GM23248 (cell line): Measurements from ENCODE around the gene HBG1. TPM values are rescaled to one million over a fixed set of nuclear protein-coding genes. Genes with fewer than 3 reads are reported as not detected.

Experiments
- DNase-seq: peaks from one replicate; pipeline ENCODE4 v3.0.0-alpha.2; 2015
- H2AFZ ChIP-seq: fragments of 200-600 bp; sonication (generic); 2 replicates; pipeline ENCODE4 v1.6.1; 2016; ENCODE audit warnings: antibody characterized with exemption
- H3F3A ChIP-seq: fragments of 200-600 bp; sonication (generic); 2 replicates; pipeline ENCODE4 v1.6.1; 2016; ENCODE audit warnings: mild to moderate bottlenecking, antibody characterized with exemption, mixed run types; ENCODE audit not compliant: insufficient read depth
- H3K27ac ChIP-seq: fragments of 200-600 bp; sonication (generic); 2 replicates; pipeline ENCODE4 v1.5.1; 2016; ENCODE audit warnings: mild to moderate bottlenecking
- H3K27me3 ChIP-seq: fragments of 200-600 bp; sonication (generic); replicated peaks from 2 replicates; pipeline ENCODE4 v1.6.1; 2016; ENCODE audit warnings: mild to moderate bottlenecking; ENCODE audit not compliant: insufficient read depth
- H3K36me3 ChIP-seq: fragments of 200-600 bp; sonication (generic); 2 replicates; pipeline ENCODE4 v1.6.1; 2016; ENCODE audit warnings: low read depth, mild to moderate bottlenecking
- H3K4me1 ChIP-seq: fragments of 200-600 bp; sonication (generic); 2 replicates; pipeline ENCODE4 v1.6.1; 2016; ENCODE audit warnings: mild to moderate bottlenecking; ENCODE audit not compliant: insufficient read depth
- H3K4me2 ChIP-seq: fragments of 200-600 bp; sonication (generic); one replicate; pipeline ENCODE4 v1.6.1; 2016; ENCODE audit warnings: mild to moderate bottlenecking; ENCODE audit not compliant: unreplicated experiment
- H3K4me3 ChIP-seq: fragments of 200-600 bp; sonication (generic); 2 replicates; pipeline ENCODE4 v1.5.1; 2016; ENCODE audit warnings: mild to moderate bottlenecking
- H3K79me2 ChIP-seq: fragments of 200-600 bp; sonication (generic); 2 replicates; pipeline ENCODE4 v1.6.1; 2016; ENCODE audit warnings: mild to moderate bottlenecking; ENCODE audit not compliant: insufficient read depth
- H3K9ac ChIP-seq: fragments of 200-600 bp; sonication (generic); 2 replicates; pipeline ENCODE4 v1.6.1; 2016; ENCODE audit warnings: mild to moderate bottlenecking
- H3K9me2 ChIP-seq: fragments of 200-600 bp; sonication (generic); 2 replicates; pipeline ENCODE4 v1.6.1; 2016; ENCODE audit warnings: mixed run types, mild to moderate bottlenecking, moderate library complexity; ENCODE audit not compliant: insufficient read depth
- H3K9me3 ChIP-seq: fragments of 200-600 bp; sonication (generic); one replicate; pipeline ENCODE4 v1.6.1; 2017; ENCODE audit warnings: low read depth
- H4K20me1 ChIP-seq: fragments of 200-600 bp; sonication (generic); 2 replicates; pipeline ENCODE4 v1.6.0; 2016; ENCODE audit not compliant: insufficient read depth
- EZH2 ChIP-seq: fragments of 200-600 bp; sonication (generic); IDR thresholded peaks from 2 replicates; pipeline ENCODE4 v1.6.1; 2018; ENCODE audit warnings: antibody characterized with exemption, mild to moderate bottlenecking; ENCODE audit not compliant: insufficient read depth, poor library complexity, severe bottlenecking
- EZH2phosphoT487 ChIP-seq: fragments of 200-600 bp; sonication (generic); IDR thresholded peaks from 2 replicates; pipeline ENCODE4 v1.6.1; 2018; ENCODE audit warnings: antibody characterized with exemption, moderate library complexity, mild to moderate bottlenecking, low read depth; ENCODE audit not compliant: insufficient read depth
- WGBS, 2 experiments: methylation state at CpG; one replicate each; pipeline ENCODE4 v1.1.6; 2015 to 2017; ENCODE audit warnings: low lambda C conversion rate in 2 of 2, low coverage in 1 of 2; ENCODE audit errors: missing lambda C conversion rate in 2 of 2; 5-methylcytosine and 5-hydroxymethylcytosine counted together
- in situ Hi-C: fragments of 300-500 bp; cut with MboI; formaldehyde crosslinking; loops from 2 replicates; pipeline ENCODE4 v1.15.0; 2020
- polyA plus RNA-seq: library from polyadenylated mRNA; unstranded; fragments of >200 nt; fragmentation: Nextera tagmentation; extraction: Ambion mirVana; gene quantifications from 2 replicates; pipeline ENCODE4 v1.2.1, GENCODE V29; 2016
- total RNA-seq: library from RNA; depleted of rRNA; stranded (reverse); fragments of >200 nt; shearing (Covaris generic); gene quantifications from 2 replicates; pipeline ENCODE4 v1.2.3, GENCODE V29; 2014

The HBG1 gene
- total and polyA plus RNA-seq, 2 experiments from 2014 or later: not detected

GRCh38 chr11:5228124-5228523 is 21.5 kb downstream of the HBG1 start:
- no peaks in the 10 kb centered on the region for H4K20me1 ChIP-seq
- 39 to 45% methylated on average over 5 of the region's 5 CpGs for WGBS, 2 experiments
- no peak overlapping the region for H3K4me2 ChIP-seq
- no peak overlapping the region for H3K27ac ChIP-seq
- H3K4me1 ChIP-seq: no peaks in the 10 kb centered on the region
- no peaks in the 10 kb centered on the region for H3K27me3 ChIP-seq
- no peaks in the 10 kb centered on the region for H3K36me3 ChIP-seq
- no peak overlapping the region for H3K9ac ChIP-seq
- DNase-seq: no peak
- H3K9me3 ChIP-seq: no peaks in the 10 kb centered on the region
- in situ Hi-C loops: no loop called here
- H2AFZ ChIP-seq: no peak overlapping the region
- no peak for TF ChIP-seq EZH2phosphoT487
- H3K9me2 ChIP-seq: no peaks in the 10 kb centered on the region
- H3K4me3 ChIP-seq: no peak overlapping the region
- no peaks in the 10 kb centered on the region for H3F3A ChIP-seq
- no peaks in the 10 kb centered on the region for H3K79me2 ChIP-seq

- Histone ChIP-seq H3K4me1 (no peaks in the 10 kb centered on the region), H3F3A (no peaks in the 10 kb centered on the region), H3K27ac (no peak overlapping the region), H3K27me3 (no peaks in the 10 kb centered on the region), H3K9ac (no peak overlapping the region), H3K79me2 (no peaks in the 10 kb centered on the region), H3K36me3 (no peaks in the 10 kb centered on the region), H3K9me3 (no peaks in the 10 kb centered on the region), H4K20me1 (no peaks in the 10 kb centered on the region), H3K4me3 (no peak overlapping the region), H2AFZ (no peak overlapping the region), H3K9me2 (no peaks in the 10 kb centered on the region), H3K4me2 (no peak overlapping the region)
- TF ChIP-seq EZH2phosphoT487: no peak
- TF ChIP-seq EZH2: no peak
- 22 to 41% methylated on average over 1 of the region's 1 CpG for WGBS, 2 experiments
- DNase-seq: no peak
- in situ Hi-C loops: no loop called here
Measured at GRCh38 chr11:5227681-5228080, 22.0 kb downstream of the HBG1 start.

GRCh38 chr11:5226732-5227310 is 22.8 kb downstream of the HBG1 start, which contains the start of gene HBB:
Gene HBB (minus strand): TSS chr11:5227071. CDS start chr11:5227021, 50 bp downstream.
- 70 to 71% methylated on average over 3 of the region's 3 CpGs for WGBS, 2 experiments
- no peak within 1 kb of the TSS for H3K4me2 ChIP-seq
- DNase-seq: no peak
- H3F3A ChIP-seq: no peaks in the 10 kb centered on the region
- no peak for TF ChIP-seq EZH2phosphoT487
- no peak for TF ChIP-seq EZH2
- H3K27ac ChIP-seq: no peak within 1 kb of the TSS
- H3K36me3 ChIP-seq: no peaks in the 10 kb centered on the region
- no peaks in the 10 kb centered on the region for H3K9me2 ChIP-seq
- H4K20me1 ChIP-seq: no peaks in the 10 kb centered on the region
- H2AFZ ChIP-seq: no peak within 1 kb of the TSS
- in situ Hi-C loops: no loop called here
- no peaks in the 10 kb centered on the region for H3K27me3 ChIP-seq
- no peaks in the 10 kb centered on the region for H3K4me1 ChIP-seq
- no peak within 1 kb of the TSS for H3K4me3 ChIP-seq
- H3K9me3 ChIP-seq: no peaks in the 10 kb centered on the region
- H3K79me2 ChIP-seq: no peaks in the 10 kb centered on the region
- no peak within 1 kb of the TSS for H3K9ac ChIP-seq

GRCh38 chr11:5225480-5225871 is 24.2 kb downstream of the HBG1 start:
- WGBS, 2 experiments: 46 to 48% methylated on average over 2 of the region's 2 CpGs
- no peaks in the 10 kb centered on the region for H3K4me1 ChIP-seq
- H3K79me2 ChIP-seq: no peaks in the 10 kb centered on the region
- H3K27me3 ChIP-seq: no peaks in the 10 kb centered on the region
- in situ Hi-C loops: no loop called here
- no peak overlapping the region for H3K4me3 ChIP-seq
- no peaks in the 10 kb centered on the region for H3F3A ChIP-seq
- no peak for DNase-seq
- H3K36me3 ChIP-seq: no peaks in the 10 kb centered on the region
- no peak overlapping the region for H3K9ac ChIP-seq
- TF ChIP-seq EZH2 (no peak), EZH2phosphoT487 (no peak)
- H4K20me1 ChIP-seq: no peaks in the 10 kb centered on the region
- no peak overlapping the region for H3K27ac ChIP-seq
- H3K9me2 ChIP-seq: no peaks in the 10 kb centered on the region
- no peaks in the 10 kb centered on the region for H3K9me3 ChIP-seq
- H3K4me2 ChIP-seq: no peak overlapping the region
- no peak overlapping the region for H2AFZ ChIP-seq
